H1 (cell line): Measurements from ENCODE around the gene SLC10A2. TPM values are rescaled to one million over a fixed set of nuclear protein-coding genes. Genes with fewer than 3 reads are reported as not detected.

Experiments used
- TEAD4 ChIP-seq: IDR thresholded peaks from 2 replicates; pipeline ENCODE4 v1.6.1; 2012; ENCODE audit warnings: low read depth, low read length, inconsistent platforms, mixed read lengths
- YY1 ChIP-seq: IDR thresholded peaks from 2 replicates; pipeline ENCODE4 v1.6.1; 2011; ENCODE audit warnings: low read depth, mild to moderate bottlenecking, low read length
- polyA plus RNA-seq, 7 experiments: library from polyadenylated mRNA; depleted of rRNA in 3 of 7; stranded (reverse) in 5 of 7; unstranded in 2 of 7; fragments of >200 nt in 5 of 7; fragments of 200-250 nt in 2 of 7; gene quantifications; 1 replicate in 5 of 7; 2 replicates in 1 of 7; 4 replicates in 1 of 7; pipeline versions ENCODE4 v1.2.1 to v1.2.3, GENCODE V29; 2011 to 2013; ENCODE audit warnings: missing spikeins in 2 of 7, mixed read lengths in 2 of 7
- total RNA-seq: library from RNA; stranded (reverse); fragmentation: NEBNext Ultra II Directional; extraction: Animal tissue kit (Norgen Biotek cat#: 25700); gene quantifications from 2 replicates; pipeline ENCODE4 v1.2.1, GENCODE V29; 2021
- TF ChIP-seq, protein P1 (sequence below): fragments of 300-600 bp; sonication (generic); IDR thresholded peaks from 2 replicates; pipeline ENCODE4 v1.7.1; 2012; ENCODE audit warnings: low read length, moderate library complexity, mild to moderate bottlenecking, inconsistent platforms; ENCODE audit not compliant: insufficient replicate concordance

The SLC10A2 gene
- total and polyA plus RNA-seq, 2 of the 8 experiments (the other 6 are each of a cell fraction or from before 2014, with no cell fraction given), result not detected

DNA sequence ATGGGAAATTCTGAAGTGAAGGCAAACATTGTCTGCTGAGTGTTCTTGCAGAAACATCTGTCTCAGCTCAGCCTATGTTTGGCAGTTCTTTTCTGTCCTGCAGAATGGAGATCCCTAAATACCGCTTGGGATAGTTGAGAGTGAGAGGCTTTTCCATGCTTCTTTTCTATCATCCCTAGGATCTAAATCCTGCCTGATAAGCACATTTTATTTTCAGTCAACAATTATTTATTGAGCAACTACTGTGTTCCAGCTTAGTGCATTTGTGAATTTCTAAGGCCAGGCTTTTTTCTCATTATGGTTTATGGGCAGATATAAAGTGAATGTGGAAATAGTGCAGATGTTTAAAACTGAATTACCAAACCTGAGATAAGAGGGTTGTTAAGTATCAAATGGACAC is 62.6 kb downstream of the SLC10A2 start (continued):
- TF ChIP-seq, protein P1, sequence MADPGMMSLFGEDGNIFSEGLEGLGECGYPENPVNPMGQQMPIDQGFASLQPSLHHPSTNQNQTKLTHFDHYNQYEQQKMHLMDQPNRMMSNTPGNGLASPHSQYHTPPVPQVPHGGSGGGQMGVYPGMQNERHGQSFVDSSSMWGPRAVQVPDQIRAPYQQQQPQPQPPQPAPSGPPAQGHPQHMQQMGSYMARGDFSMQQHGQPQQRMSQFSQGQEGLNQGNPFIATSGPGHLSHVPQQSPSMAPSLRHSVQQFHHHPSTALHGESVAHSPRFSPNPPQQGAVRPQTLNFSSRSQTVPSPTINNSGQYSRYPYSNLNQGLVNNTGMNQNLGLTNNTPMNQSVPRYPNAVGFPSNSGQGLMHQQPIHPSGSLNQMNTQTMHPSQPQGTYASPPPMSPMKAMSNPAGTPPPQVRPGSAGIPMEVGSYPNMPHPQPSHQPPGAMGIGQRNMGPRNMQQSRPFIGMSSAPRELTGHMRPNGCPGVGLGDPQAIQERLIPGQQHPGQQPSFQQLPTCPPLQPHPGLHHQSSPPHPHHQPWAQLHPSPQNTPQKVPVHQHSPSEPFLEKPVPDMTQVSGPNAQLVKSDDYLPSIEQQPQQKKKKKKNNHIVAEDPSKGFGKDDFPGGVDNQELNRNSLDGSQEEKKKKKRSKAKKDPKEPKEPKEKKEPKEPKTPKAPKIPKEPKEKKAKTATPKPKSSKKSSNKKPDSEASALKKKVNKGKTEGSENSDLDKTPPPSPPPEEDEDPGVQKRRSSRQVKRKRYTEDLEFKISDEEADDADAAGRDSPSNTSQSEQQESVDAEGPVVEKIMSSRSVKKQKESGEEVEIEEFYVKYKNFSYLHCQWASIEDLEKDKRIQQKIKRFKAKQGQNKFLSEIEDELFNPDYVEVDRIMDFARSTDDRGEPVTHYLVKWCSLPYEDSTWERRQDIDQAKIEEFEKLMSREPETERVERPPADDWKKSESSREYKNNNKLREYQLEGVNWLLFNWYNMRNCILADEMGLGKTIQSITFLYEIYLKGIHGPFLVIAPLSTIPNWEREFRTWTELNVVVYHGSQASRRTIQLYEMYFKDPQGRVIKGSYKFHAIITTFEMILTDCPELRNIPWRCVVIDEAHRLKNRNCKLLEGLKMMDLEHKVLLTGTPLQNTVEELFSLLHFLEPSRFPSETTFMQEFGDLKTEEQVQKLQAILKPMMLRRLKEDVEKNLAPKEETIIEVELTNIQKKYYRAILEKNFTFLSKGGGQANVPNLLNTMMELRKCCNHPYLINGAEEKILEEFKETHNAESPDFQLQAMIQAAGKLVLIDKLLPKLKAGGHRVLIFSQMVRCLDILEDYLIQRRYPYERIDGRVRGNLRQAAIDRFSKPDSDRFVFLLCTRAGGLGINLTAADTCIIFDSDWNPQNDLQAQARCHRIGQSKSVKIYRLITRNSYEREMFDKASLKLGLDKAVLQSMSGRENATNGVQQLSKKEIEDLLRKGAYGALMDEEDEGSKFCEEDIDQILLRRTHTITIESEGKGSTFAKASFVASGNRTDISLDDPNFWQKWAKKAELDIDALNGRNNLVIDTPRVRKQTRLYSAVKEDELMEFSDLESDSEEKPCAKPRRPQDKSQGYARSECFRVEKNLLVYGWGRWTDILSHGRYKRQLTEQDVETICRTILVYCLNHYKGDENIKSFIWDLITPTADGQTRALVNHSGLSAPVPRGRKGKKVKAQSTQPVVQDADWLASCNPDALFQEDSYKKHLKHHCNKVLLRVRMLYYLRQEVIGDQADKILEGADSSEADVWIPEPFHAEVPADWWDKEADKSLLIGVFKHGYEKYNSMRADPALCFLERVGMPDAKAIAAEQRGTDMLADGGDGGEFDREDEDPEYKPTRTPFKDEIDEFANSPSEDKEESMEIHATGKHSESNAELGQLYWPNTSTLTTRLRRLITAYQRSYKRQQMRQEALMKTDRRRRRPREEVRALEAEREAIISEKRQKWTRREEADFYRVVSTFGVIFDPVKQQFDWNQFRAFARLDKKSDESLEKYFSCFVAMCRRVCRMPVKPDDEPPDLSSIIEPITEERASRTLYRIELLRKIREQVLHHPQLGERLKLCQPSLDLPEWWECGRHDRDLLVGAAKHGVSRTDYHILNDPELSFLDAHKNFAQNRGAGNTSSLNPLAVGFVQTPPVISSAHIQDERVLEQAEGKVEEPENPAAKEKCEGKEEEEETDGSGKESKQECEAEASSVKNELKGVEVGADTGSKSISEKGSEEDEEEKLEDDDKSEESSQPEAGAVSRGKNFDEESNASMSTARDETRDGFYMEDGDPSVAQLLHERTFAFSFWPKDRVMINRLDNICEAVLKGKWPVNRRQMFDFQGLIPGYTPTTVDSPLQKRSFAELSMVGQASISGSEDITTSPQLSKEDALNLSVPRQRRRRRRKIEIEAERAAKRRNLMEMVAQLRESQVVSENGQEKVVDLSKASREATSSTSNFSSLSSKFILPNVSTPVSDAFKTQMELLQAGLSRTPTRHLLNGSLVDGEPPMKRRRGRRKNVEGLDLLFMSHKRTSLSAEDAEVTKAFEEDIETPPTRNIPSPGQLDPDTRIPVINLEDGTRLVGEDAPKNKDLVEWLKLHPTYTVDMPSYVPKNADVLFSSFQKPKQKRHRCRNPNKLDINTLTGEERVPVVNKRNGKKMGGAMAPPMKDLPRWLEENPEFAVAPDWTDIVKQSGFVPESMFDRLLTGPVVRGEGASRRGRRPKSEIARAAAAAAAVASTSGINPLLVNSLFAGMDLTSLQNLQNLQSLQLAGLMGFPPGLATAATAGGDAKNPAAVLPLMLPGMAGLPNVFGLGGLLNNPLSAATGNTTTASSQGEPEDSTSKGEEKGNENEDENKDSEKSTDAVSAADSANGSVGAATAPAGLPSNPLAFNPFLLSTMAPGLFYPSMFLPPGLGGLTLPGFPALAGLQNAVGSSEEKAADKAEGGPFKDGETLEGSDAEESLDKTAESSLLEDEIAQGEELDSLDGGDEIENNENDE, result no peak
- TF ChIP-seq TEAD4 (no peak), YY1 (no peak)
